Measurements from ENCODE around the gene SLC45A3.
"Not testable (repeated sequence)": the region's sequence is repeated elsewhere in the genome, so short reads cannot be mapped to it uniquely, and the experiment has no call there.

The SLC45A3 gene

GRCh38 chr1:205667909-205668643 lies 12.2 kb downstream of the SLC45A3 start:
- no peak for DNase-seq (ENCODE audit: low spot score)

- no peak for DNase-seq (ENCODE audit: low spot score)
Measured at GRCh38 chr1:205666372-205667166, 13.7 kb downstream of the SLC45A3 start.

- no peak for DNase-seq (ENCODE audit: low spot score)
Measured at GRCh38 chr1:205665201-205666045, 14.9 kb downstream of the SLC45A3 start.

- DNase-seq (ENCODE audit: low spot score): no peak
Measured at GRCh38 chr1:205664399-205665017, 15.8 kb downstream of the SLC45A3 start.

- no peak for DNase-seq (ENCODE audit: low spot score)
Measured at GRCh38 chr1:205663286-205663936, 16.9 kb downstream of the SLC45A3 start.

- DNase-seq (ENCODE audit: low spot score): no peak
Measured at GRCh38 chr1:205662791-205663190, 17.5 kb downstream of the SLC45A3 start.

GRCh38 chr1:205662135-205662738 lies 18.1 kb downstream of the SLC45A3 start:
- DNase-seq (ENCODE audit: low spot score): no peak

GRCh38 chr1:205661429-205662134 lies 18.7 kb downstream of the SLC45A3 start:
- no peak for DNase-seq (ENCODE audit: low spot score)

GRCh38 chr1:205660361-205660760 lies 19.9 kb downstream of the SLC45A3 start:
- DNase-seq (ENCODE audit: low spot score): no peak

GRCh38 chr1:205658943-205659581 lies 21.2 kb downstream of the SLC45A3 start:
- DNase-seq (ENCODE audit: low spot score): peak; percentile 73

- DNase-seq (ENCODE audit: low spot score): no peak
Measured at GRCh38 chr1:205656236-205656635, 24.1 kb downstream of the SLC45A3 start.

GRCh38 chr1:205652984-205653383 lies 27.3 kb downstream of the SLC45A3 start:
- DNase-seq (ENCODE audit: low spot score): no peak

- no peak for DNase-seq (ENCODE audit: low spot score)
Measured at GRCh38 chr1:205650241-205650640, 30.1 kb downstream of the SLC45A3 start.

- no peak for DNase-seq (ENCODE audit: low spot score)
Measured at GRCh38 chr1:205645519-205645918, 34.8 kb downstream of the SLC45A3 start.

- no peak for DNase-seq (ENCODE audit: low spot score)
Measured at GRCh38 chr1:205642679-205643307, 37.5 kb downstream of the SLC45A3 start.

- no peak for DNase-seq (ENCODE audit: low spot score)
Measured at GRCh38 chr1:205639567-205639966, 40.7 kb downstream of the SLC45A3 start.

- DNase-seq (ENCODE audit: low spot score): no peak
Measured at GRCh38 chr1:205637854-205638468, 42.3 kb downstream of the SLC45A3 start.

- no peak for DNase-seq (ENCODE audit: low spot score)
Measured at GRCh38 chr1:205636732-205637131, 43.6 kb downstream of the SLC45A3 start.

- not testable (repeated sequence) for DNase-seq (ENCODE audit: low spot score)
Measured at GRCh38 chr1:205636138-205636530, 44.2 kb downstream of the SLC45A3 start.
